K562 (cell line): ENCODE measurements around the gene RNF112. TPM values are rescaled to one million over a fixed set of nuclear protein-coding genes. Genes with fewer than 3 reads are reported as not detected.
A peak's percentile ranks its signal among the peaks of the same experiment; 100 is the strongest.

ENCODE experiments used
- ETV6 ChIP-seq, 3 experiments: fragments of 150-350 bp in 1 of 3; sonication (generic) in 1 of 3; formaldehyde crosslinking in 1 of 3; IDR thresholded peaks; 2 replicates each; pipeline versions ENCODE4 v1.6.1 to v1.8.0; 2014 to 2022; ENCODE audit warnings: borderline replicate concordance in 2 of 3, low read depth in 2 of 3, antibody characterized with exemption in 1 of 3, low read length in 1 of 3, mild to moderate bottlenecking in 1 of 3, missing genetic modification reagents in 1 of 3
- HDAC1 ChIP-seq, 2 experiments: fragments of 450-650 bp; IDR thresholded peaks; 2 replicates each; pipeline ENCODE4 v1.6.1; 2016 to 2017; ENCODE audit warnings: inconsistent platforms in 1 of 2, mild to moderate bottlenecking in 1 of 2, moderate library complexity in 1 of 2
- SMARCB1 ChIP-seq: IDR thresholded peaks from 2 replicates; pipeline ENCODE4 v1.6.1; 2011; ENCODE audit warnings: improper control_type of control experiment, low read depth; ENCODE audit not compliant: insufficient read length
- SUPT5H ChIP-seq: fragments of 450-650 bp; IDR thresholded peaks from 2 replicates; pipeline ENCODE4 v1.6.1; 2016
- TAF7 ChIP-seq: fragments of 450-650 bp; IDR thresholded peaks from 2 replicates; pipeline ENCODE4 v1.6.1; 2016; ENCODE audit warnings: missing genetic modification characterization, missing compliant biosample characterization
- TEAD2 ChIP-seq: fragments of 450-650 bp; IDR thresholded peaks from 2 replicates; pipeline ENCODE4 v1.6.1; 2016; ENCODE audit warnings: missing genetic modification characterization, control low read depth, missing compliant biosample characterization
- YY1 ChIP-seq, 3 experiments: IDR thresholded peaks; 2 replicates each; pipeline ENCODE4 v1.6.1; 2011; ENCODE audit warnings: low read length in 2 of 3, mild to moderate bottlenecking in 2 of 3, moderate library complexity in 2 of 3, borderline replicate concordance in 1 of 3, control low read depth in 1 of 3, low read depth in 1 of 3; ENCODE audit not compliant: insufficient read depth in 3 of 3, insufficient replicate concordance in 2 of 3, control insufficient read depth in 1 of 3, insufficient read length in 1 of 3; ENCODE audit errors: extremely low read depth in 1 of 3
- ZNF175 ChIP-seq: fragments of 200-800 bp; sonication (Bioruptor generic); IDR thresholded peaks from 2 replicates; pipeline ENCODE4 v1.6.1; 2016; ENCODE audit warnings: low read depth, mild to moderate bottlenecking, missing genetic modification characterization, missing compliant biosample characterization
- ZNF449 ChIP-seq: fragments of 250-450 bp; sonication (Bioruptor Pico); IDR thresholded peaks from 2 replicates; pipeline ENCODE4 v1.8.0; 2022; ENCODE audit warnings: moderate library complexity, mild to moderate bottlenecking, inconsistent platforms
- polyA plus RNA-seq, 8 experiments: library from polyadenylated mRNA; depleted of rRNA in 4 of 8; stranded (reverse) in 5 of 8; unstranded in 3 of 8; fragments of >200 nt; fragmentation: Nextera tagmentation in 2 of 8; fragmentation: Illumina TruSeq in 1 of 8; extraction: Ambion mirVana in 2 of 8; extraction: Trizol in 1 of 8; gene quantifications; 2 replicates each; pipeline versions ENCODE4 v1.2.1 to v1.2.3, GENCODE V29; 2011 to 2014; ENCODE audit warnings: inconsistent platforms in 1 of 8, missing spikeins in 1 of 8
- total RNA-seq, 7 experiments: library from RNA; depleted of rRNA in 6 of 7; stranded (reverse); fragments of >200 nt in 6 of 7; fragmentation: Illumina TruSeq in 2 of 7; extraction: Trizol in 2 of 7; gene quantifications; 2 replicates each; pipeline versions ENCODE4 v1.2.1 to v1.2.3, GENCODE V29; 2011 to 2021; ENCODE audit warnings: low replicate concordance in 1 of 7
- TF ChIP-seq, protein P1 (sequence below): fragments of 250-450 bp; sonication (Bioruptor Pico); IDR thresholded peaks from 2 replicates; pipeline ENCODE4 v1.5.0; 2021
- TF ChIP-seq, protein P2 (sequence below), 2 experiments: fragments of 450-650 bp in 1 of 2; sonication (generic) in 1 of 2; formaldehyde crosslinking in 1 of 2; IDR thresholded peaks; 2 replicates each; pipeline versions ENCODE4 v1.7.1 to v1.9.0; 2016 to 2022; ENCODE audit warnings: inconsistent platforms in 1 of 2, mild to moderate bottlenecking in 1 of 2, missing genetic modification reagents in 1 of 2

Gene RNF112
- total and polyA plus RNA-seq, 9 of the 15 experiments (the other 6 are each of a cell fraction or from before 2014, with no cell fraction given), result 0.05 TPM; not detected in 8

- TF ChIP-seq, protein P1, sequence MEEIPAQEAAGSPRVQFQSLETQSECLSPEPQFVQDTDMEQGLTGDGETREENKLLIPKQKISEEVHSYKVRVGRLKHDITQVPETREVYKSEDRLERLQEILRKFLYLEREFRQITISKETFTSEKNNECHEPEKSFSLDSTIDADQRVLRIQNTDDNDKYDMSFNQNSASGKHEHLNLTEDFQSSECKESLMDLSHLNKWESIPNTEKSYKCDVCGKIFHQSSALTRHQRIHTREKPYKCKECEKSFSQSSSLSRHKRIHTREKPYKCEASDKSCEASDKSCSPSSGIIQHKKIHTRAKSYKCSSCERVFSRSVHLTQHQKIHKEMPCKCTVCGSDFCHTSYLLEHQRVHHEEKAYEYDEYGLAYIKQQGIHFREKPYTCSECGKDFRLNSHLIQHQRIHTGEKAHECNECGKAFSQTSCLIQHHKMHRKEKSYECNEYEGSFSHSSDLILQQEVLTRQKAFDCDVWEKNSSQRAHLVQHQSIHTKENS (CRISPR knock-in tag), result no peak
- TF ChIP-seq TAF7 (no peak), TEAD2 (tag) (no peak), SUPT5H (peak; percentile 63), ZNF449 (CRISPR knock-in tag) (no peak), HDAC1 (IDR thresholded peaks at IDR 0.05) (peak in 1 of 2 experiments; percentile 67; a peak in 2 of 4 replicates), ETV6 (IDR thresholded peaks at IDR 0.05; ENCODE audit: borderline replicate concordance in 1 of 2, low read depth in 2 of 2, low read length in 1 of 2) (no peak), ETV6 (CRISPR knock-in tag; IDR thresholded peaks at IDR 0.05; ENCODE audit: borderline replicate concordance) (no peak), ZNF175 (CRISPR knock-in tag) (no peak), YY1 (IDR thresholded peaks at IDR 0.05; ENCODE audit: borderline replicate concordance in 1 of 3, control insufficient read depth in 1 of 3, extremely low read depth in 1 of 3, insufficient read depth in 3 of 3, insufficient read length in 1 of 3, insufficient replicate concordance in 2 of 3, low read depth in 1 of 3, low read length in 2 of 3) (peak in 1 of 3 experiments; percentile 16), SMARCB1 (no peak)
- TF ChIP-seq, protein P2, sequence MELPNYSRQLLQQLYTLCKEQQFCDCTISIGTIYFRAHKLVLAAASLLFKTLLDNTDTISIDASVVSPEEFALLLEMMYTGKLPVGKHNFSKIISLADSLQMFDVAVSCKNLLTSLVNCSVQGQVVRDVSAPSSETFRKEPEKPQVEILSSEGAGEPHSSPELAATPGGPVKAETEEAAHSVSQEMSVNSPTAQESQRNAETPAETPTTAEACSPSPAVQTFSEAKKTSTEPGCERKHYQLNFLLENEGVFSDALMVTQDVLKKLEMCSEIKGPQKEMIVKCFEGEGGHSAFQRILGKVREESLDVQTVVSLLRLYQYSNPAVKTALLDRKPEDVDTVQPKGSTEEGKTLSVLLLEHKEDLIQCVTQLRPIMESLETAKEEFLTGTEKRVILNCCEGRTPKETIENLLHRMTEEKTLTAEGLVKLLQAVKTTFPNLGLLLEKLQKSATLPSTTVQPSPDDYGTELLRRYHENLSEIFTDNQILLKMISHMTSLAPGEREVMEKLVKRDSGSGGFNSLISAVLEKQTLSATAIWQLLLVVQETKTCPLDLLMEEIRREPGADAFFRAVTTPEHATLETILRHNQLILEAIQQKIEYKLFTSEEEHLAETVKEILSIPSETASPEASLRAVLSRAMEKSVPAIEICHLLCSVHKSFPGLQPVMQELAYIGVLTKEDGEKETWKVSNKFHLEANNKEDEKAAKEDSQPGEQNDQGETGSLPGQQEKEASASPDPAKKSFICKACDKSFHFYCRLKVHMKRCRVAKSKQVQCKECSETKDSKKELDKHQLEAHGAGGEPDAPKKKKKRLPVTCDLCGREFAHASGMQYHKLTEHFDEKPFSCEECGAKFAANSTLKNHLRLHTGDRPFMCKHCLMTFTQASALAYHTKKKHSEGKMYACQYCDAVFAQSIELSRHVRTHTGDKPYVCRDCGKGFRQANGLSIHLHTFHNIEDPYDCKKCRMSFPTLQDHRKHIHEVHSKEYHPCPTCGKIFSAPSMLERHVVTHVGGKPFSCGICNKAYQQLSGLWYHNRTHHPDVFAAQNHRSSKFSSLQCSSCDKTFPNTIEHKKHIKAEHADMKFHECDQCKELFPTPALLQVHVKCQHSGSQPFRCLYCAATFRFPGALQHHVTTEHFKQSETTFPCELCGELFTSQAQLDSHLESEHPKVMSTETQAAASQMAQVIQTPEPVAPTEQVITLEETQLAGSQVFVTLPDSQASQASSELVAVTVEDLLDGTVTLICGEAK (IDR thresholded peaks at IDR 0.05), result no peak
- TF ChIP-seq, protein P2 (CRISPR knock-in tag; IDR thresholded peaks at IDR 0.05), result no peak
These were observed 48.5 kb upstream of the RNF112 start, which contains the start of gene B9D1 (continued) for GRCh38 chr17:19362277-19363113.
